HG03280 (cell line): ENCODE results near the gene PHC3.

ENCODE experiments used
- ATAC-seq: cut with Tn5 transposase; IDR thresholded peaks from one replicate; pipeline ENCODE4 v1.9.1; 2021; ENCODE audit warnings: mild to moderate bottlenecking, moderate library complexity; ENCODE audit not compliant: unreplicated experiment

The PHC3 gene

DNA sequence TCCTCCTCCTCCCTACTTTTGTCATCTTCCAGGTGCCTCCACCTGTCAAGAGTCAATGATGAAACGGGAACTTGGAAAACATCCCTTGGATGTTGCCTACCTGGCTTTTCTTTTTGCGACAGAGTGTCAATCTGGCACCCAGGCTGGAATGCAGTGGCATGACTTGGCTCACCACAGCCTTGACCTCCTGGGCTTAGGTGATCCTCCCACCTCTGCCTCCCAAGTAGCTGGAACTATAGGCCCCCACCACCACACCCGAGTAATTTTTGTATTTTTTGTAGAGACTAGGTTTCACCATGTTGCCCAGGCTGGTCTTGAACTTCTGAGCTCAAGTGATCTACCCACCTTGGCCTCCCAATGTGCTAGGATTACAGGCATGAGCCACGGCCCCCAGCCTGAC, 100.9 kb downstream of the PHC3 start:
- ATAC-seq, result no peak

DNA sequence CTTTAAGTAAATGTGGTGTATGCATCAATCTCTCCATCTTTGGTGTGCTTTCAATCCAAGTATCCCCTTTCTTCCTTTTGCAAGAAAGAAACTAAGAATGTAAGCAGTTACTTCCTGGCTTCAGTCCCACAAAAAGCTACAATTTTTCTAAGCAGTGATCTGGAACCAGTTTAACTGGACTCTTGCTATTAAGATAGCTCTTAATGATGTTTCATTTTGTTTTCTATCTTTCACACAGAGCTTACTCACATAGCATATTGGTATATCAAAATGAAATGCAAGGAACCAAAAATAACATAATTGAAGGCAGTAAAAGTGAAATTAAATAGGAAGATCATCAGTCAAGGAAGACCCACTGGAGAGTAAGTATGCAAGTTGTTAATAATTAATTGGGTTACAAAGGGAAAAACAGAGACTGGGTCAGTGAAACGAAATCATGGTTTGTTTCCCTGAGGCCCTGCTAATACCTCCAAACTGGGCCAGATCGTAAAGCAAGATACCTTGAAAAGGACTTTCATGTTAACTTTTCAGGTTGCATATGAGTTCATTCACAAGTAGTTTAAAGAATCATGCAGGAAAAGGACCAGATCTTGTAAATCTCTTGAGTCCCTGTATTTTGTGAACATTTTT, 101.9 kb downstream of the PHC3 start:
- no peak for ATAC-seq

DNA sequence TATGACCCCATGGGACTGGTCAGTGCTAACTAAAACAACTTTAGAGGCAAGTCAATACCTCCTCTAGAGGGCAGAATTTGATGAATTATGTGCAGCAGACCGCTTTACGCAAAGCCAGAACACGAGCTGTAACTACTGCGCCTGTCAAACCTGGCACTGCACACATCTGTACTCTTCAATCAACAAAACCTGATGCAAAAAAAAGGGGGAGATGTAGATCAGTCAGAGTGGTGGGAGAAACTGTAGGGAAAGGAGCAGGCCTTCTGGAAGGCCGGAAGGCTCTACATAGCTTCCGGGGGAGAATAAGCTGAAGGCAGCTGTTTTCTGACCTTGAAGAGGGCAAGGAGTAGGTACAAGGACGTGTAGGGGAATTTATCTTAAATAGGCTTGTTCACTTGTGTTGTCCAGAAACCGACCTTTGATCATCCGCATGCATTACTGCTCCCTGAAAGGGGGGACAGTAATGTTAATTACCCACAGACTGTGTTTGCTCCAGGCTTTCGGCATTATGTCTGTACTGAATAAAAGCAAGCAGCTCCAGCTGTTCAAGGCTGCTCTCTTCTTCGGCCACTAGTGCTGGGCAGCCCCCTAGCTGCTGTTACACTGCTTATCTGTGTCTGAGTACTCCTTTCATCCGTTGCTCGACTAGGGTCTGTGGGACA, 102.8 kb downstream of the PHC3 start:
- no peak for ATAC-seq

DNA sequence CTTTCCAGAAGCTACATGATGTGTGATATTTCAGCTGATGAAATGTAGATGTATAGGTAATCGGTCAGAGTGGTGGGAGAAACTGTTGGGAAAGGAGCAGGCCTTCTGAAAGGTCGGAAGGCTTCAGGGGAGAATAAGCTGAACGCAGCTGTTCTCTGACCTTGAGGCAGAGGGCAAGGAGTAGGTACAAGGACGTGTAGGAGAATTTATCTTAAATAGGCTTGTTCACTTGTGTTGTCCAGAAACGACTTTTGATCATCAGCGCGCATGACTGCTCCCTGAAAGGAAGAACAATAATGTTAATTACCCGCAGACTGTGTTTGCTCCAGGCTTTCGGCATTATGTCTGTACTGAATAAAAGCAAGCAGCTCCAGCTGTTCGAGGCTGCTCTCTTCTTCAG, 104.2 kb downstream of the PHC3 start:
- ATAC-seq, result no peak

DNA sequence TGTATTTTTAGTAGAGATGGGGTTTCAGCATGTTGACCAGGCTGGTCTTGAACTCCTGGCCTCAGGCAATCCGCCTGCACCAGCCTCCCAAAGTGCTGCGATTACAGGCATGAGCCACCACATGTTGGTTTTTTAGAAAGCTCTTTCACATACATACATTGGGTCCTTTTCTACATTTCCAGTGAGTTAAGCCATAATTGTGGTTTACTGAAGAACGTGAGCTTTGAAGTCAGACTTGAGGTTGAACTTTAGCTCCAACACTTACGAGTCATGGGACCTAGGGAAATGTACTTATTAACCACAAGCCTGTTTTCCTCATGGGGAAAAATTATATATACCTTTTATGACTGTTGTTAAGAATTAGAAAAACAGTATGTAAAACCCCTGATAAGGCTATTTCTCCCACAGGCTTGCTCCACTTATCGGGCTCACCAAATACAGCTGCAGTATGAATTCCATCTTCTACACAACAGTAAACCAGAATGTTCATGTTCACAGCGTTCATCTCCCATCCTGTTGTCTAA, 104.8 kb downstream of the PHC3 start:
- no peak for ATAC-seq

DNA sequence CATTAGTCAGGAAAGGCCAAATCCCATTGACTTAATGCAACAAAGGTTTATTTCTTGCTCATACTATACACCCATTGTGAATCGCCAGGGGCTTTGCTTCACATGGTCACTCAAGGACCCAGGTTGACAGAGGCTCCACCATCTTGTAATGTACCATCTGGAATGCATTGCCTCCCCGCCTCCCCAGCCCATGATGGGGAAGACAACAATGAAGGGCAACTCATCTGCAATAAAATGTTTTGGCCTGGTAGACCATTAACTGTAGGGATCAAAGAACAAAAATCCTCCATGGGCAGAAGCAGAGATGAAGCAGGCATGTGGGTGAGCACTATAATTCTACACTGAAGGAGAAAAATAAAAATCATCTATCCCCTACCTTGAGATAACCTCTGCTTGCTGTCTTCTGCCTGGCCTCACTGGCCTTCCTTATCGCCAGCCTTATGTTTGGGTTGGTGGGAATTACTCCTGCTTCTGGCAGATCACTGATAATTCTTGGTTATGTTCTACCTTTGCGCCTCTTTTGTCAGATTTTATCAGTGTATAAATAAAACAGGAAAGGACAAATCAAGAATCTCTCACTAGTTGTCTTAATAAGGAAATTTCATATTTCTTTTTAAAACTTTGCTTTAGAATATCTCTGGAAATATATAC, 106.0 kb downstream of the PHC3 start:
- ATAC-seq, result no peak

DNA sequence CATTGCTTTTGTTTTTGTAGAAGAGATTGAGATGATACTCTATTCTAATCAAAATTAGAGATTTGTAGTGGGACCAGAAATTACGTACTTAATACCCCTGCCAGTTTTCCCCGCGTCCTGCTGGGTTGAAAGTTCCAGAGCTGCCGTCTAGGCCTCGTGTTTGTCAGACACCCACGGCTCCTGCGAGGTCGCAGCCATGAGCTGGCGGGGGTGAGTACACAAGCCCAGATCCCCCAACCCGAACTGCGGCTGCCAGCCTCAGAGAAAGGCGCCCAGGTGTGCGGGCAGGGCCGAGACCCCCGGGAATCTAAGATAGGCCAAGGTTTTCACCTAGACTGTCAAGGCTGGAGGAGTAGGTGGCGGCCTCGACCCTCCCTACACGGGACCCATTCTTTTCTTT, 117.4 kb downstream of the PHC3 start:
- no peak for ATAC-seq

DNA sequence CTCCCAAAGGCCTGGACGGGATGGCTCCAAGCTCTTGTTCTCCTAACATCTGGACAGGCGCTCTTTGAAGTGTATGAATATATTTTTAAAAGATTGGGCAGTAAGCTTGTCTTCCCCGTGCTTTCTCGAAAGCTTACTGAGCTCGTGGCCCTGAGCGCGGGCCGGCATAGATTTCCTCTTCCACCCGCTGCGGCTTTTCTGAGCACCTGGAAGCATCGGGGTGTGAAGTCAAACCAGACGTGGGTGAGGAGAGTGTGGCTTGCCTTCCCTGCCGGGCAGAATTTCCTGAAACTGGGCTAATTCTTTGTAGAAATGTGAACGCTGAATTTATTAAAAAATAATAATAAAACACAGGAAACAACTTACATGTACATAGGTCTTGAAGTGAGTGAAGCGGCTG, 117.8 kb downstream of the PHC3 start:
- ATAC-seq, result no peak

DNA sequence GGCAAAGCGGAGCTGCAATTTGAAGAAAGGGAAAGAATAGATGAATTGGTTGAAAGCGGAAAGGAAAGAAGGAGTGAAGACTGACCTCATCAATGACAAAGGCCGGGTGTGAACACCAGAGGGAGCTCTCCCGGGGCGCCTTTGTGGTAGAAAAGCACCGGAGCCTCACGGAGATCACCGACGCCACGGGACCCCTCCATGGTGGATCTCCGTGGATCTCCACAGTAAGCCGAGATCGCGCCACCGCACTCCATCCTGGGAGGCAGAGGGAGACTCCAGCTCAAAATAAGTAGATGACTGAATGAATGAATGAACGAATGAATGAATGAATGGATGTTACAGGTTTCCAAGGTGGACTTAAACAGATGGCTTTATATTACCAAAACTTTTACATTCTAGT, 118.8 kb downstream of the PHC3 start:
- no peak for ATAC-seq

DNA sequence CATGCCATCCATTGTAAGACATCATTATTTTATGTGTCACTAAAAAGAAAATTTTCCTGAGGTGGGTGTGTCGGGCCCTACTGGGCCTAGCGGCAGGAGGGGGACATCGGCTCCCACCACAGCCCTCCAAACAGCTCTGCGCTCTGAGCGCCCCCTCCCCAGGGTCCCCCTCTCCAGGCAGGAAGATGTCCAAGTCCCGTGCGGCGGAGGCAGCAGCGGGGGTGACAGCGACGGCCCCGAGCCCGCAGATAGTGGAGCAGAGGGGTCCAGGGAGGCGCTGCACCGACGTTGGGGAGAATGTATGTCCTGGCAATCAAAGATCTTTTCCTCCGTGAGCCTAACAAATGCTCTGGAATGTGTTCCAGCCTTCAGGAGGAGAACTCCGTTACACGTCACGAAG, 119.5 kb downstream of the PHC3 start:
- no peak for ATAC-seq

DNA sequence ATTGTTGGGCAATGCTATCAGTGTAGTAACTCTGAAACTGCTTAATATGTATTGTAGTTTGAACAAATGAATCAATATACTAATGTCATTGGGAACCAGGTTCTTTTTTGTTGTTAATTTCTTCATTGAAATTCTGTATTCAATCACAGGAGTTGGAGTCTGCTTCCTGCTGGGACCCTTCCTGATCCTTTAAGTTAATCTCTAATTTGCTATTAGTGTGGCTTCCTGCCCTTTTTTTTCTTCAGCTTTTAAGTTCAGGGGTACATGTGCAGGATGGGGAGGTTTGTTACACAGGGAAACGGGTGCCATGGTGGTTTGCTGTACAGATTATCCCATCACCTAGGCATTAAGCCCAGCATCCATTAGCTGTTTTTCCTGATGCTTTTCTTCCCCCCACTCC, 122.1 kb downstream of the PHC3 start:
- ATAC-seq, result no peak

DNA sequence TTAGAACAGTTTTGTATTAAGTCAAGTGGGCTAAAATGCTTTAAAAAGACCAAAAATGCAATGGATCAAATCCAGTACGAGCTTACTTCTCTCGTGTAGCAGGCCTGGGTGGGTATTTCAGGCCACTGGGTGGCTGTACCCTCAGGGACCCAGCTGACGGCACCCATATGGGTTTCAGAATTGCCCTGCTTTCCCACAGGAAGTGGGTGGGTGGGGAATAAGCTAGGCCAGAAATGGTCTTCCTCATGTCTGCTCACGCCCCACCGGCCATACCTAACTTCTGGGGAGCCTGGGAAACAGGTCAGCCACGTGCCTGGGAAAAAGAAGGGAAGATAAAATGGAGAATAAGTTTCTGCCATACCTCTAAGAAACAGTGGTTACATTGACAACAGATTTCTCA, 123.4 kb downstream of the PHC3 start:
- ATAC-seq, result no peak

DNA sequence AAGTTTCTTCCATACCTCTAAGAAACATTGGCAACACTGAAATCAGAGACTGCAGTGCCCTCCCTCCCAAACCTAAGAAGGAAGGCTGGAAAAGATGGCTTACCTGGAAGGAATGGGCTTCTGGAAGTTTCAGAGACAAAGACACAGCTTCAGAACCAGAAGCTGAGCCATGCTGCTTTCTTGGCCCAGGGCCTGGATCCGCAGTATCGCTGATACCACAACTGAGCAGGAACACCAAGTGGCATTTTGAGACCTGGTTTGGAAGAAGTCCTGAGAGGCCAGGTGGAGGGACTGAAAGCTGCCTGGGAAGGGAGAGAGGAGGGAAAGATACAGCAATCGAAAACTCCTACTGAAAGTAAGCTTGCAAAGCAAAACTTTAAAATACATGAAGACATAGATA, 124.0 kb downstream of the PHC3 start:
- no peak for ATAC-seq

DNA sequence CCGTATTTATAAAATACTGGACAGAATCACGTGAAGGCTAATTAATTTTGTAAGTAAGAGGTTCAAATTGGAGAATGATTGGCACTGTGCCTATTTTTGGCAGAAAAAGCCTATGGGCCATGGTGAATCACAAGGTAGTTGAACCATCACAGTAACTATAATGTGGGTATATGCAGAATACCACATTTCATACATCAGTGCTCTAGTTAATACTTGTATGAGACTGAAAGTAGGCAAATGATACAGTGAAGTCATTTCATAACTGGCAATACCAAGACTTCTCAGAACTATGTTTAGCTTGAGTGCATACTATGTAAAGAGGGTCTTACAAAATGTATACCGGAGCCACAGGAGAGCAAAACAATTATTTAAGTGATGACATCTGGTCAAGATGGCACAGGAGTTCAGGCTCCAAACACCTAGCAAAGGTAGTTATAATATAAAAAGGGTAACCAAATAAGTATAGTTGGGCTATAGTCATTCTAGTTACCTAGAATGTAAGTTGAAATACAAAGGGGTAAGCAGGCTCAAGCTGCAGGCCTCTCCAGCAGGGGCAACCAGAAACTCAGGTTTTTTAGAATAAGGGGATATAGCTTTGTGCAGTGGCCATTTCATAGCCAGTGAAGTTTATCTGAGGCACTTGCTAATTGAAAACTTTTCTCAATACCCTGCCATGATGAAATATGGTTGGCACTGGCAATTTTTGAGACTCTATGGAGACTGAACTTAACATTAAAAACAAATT, 124.7 kb downstream of the PHC3 start:
- ATAC-seq, result peak; percentile 88

DNA sequence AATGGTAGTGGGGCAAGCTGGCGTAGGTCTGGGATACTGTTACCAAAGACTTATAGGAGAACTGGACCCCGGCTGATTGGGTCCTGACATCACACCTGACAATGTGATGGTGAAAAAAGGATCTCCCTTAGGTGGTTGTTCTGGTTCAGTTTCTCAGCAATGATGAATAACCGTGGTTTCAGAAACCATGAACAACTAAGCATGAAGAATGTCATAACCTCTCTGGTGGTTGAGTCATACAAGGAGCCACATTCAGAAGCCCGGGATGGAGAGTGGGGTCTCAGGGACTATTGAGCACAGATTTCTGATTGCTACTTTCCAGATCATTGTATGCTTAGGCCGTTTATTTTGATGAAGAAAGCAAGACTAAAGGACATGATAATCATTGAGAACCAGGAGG, 126.3 kb downstream of the PHC3 start:
- peak; percentile 66 for ATAC-seq

DNA sequence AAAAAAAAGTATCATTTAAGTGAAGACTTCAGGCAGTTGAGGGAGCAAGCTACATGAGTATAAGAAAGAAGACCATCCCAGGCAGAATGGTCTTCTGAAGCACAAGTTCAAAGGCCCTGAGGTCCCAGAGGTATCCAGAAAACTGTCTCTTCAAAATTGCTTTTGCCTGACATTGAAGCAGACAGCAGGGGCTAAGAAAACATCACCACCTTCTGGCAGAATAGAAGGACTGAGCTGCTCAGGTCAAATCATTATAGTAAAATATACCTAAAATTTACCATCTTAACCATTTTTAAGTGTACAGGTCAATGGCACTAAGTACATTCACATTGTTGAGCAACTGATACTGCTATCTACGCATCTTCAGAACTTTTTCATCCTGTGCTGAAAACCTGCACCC, 127.3 kb downstream of the PHC3 start:
- ATAC-seq, result no peak

DNA sequence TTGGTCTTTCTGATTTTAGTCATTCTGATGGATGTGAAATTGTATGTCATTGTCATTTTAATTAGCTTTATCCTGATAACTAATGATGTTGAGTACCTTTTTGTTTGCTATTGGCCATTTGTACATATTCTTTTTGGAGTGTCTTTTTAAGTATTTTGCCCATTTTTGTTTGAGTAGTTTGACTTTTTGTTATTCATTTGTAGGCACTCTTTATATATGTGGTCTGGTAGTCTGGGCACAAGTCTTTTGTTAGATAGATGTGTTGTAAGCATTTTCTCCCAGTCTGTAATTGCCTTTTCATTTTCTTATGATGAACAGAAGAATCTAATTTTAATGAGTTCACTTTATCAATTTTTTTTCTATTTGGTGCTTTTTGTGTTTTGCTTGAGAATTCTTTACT, 129.1 kb downstream of the PHC3 start:
- no peak for ATAC-seq

DNA sequence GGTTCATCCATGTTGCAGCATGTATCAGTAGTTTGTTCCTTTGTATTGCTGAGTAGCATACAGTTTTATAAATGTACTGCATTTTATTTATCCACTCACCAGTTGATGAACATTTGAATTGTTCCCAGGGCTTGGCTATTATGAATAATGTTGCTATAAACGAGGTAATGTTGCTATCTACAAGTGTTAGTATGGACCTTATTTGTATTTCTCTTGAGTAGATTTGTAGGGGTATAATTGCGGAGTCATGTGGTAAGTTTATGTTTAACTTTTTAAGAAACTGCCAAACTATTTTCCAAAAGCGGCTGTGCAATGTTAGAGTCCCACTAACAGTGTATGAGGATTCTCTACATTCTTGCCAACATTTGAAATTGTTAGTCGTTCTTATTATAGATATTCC, 130.8 kb downstream of the PHC3 start:
- no peak for ATAC-seq

DNA sequence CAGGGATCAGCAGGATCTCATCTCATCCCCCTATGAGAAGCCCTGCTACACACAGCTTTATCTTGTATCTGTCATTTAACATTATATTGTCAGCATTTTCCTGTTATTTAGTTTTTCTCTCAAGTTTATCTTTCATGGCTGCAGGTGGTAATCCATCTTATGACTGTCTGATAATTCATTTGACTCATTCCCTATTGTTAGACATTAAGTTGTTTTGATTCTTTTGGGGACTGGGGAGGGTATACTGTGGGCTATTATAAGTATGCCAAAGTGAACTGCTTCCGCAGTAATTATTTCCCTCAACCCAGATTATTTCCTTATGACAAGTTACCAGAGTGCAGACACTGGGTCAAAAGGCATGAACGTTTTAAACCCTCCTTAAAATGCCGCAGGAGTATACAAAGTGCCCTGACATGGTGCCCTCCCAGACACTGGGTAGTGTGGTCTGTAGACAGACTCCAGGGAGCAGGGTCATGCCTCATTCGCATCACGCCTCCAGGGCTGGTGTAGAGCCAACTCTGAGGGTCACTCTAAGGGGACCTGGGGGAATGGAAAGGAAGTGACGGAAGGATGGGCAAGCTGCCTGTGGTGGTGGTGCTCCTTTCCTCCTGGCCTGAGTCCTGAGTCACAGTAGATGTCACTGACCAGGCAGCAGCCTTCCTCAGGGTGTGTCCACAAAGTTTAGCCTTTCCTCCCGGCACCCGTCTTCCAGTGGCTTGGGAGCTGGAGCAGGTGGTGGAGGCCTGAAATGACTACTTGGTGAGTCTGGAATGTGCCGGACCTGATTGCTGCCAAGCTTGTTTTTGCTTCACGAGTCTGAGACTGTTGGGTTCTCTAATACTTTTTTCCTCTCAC, 132.2 kb downstream of the PHC3 start:
- ATAC-seq, result no peak

DNA sequence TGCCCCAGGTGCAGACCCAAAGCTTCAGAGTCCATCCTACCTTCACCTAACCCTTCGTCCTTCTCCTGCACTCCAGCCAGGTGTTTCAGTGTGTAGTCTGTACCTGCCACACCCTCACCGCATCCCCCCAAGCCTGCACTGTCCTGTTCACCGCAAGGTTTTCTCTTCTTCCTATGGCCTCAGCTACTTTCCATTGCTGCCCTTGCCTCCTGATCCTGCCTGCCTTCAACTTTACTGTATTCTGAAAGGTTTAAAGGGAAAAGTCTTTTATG, 134.5 kb downstream of the PHC3 start:
- no peak for ATAC-seq
